HepG2 (cell line): ENCODE data around the gene PA2G4. TPM values are rescaled to one million over a fixed set of nuclear protein-coding genes. Genes with fewer than 3 reads are reported as not detected.

Experiments used
- ASH2L ChIP-seq: fragments of 300-600, 200-600 bp; sonication (generic); IDR thresholded peaks from 2 replicates; pipeline ENCODE4 v1.7.0; 2017; ENCODE audit warnings: low read depth, mild to moderate bottlenecking, moderate library complexity, mixed read lengths, low read length; ENCODE audit not compliant: insufficient read length
- ATF7-NPFF ChIP-seq: sonication (generic); formaldehyde crosslinking; IDR thresholded peaks from 2 replicates; pipeline ENCODE4 v1.8.1; 2023; ENCODE audit warnings: mild to moderate bottlenecking, low read depth, missing genetic modification reagents, moderate library complexity
- BRCA1 ChIP-seq: sonication (generic); formaldehyde crosslinking; IDR thresholded peaks from 2 replicates; pipeline ENCODE4 v1.4.0; 2020; ENCODE audit warnings: missing genetic modification reagents
- FOSL2 ChIP-seq: sonication (generic); formaldehyde crosslinking; IDR thresholded peaks from 2 replicates; pipeline ENCODE4 v1.4.0; 2020; ENCODE audit warnings: missing genetic modification reagents
- HOXA3 ChIP-seq: sonication (generic); formaldehyde crosslinking; IDR thresholded peaks from 2 replicates; pipeline ENCODE4 v1.5.0; 2020; ENCODE audit warnings: missing genetic modification reagents
- NFYC ChIP-seq: IDR thresholded peaks from 2 replicates; pipeline ENCODE4 v1.6.1; 2016; ENCODE audit warnings: missing genetic modification reagents, missing compliant biosample characterization
- NR2F2 ChIP-seq: IDR thresholded peaks from 2 replicates; pipeline ENCODE4 v1.6.1; 2012; ENCODE audit warnings: low read depth, inconsistent platforms, borderline replicate concordance
- POLR2A ChIP-seq, 2 experiments: IDR thresholded peaks; 2 replicates each; pipeline ENCODE4 v1.6.1; 2011; ENCODE audit warnings: low read depth in 2 of 2, low read length in 2 of 2, mild to moderate bottlenecking in 1 of 2, moderate library complexity in 1 of 2; ENCODE audit not compliant: insufficient read depth in 1 of 2
- RBFOX2 ChIP-seq: fragments of 200-400 bp; formaldehyde crosslinking; IDR thresholded peaks from 2 replicates; pipeline ENCODE4 v1.6.1; 2017; ENCODE audit warnings: low read depth, mild to moderate bottlenecking, low read length
- SALL2 ChIP-seq: sonication (generic); formaldehyde crosslinking; IDR thresholded peaks from 2 replicates; pipeline ENCODE4 v1.8.1; 2023; ENCODE audit warnings: mild to moderate bottlenecking, missing genetic modification reagents, inconsistent platforms
- SIN3A ChIP-seq: IDR thresholded peaks from 2 replicates; pipeline ENCODE4 v1.6.1; 2011; ENCODE audit warnings: low read depth, mild to moderate bottlenecking, control low read depth, low read length, borderline replicate concordance
- SMYD3 ChIP-seq: sonication (generic); formaldehyde crosslinking; IDR thresholded peaks from 2 replicates; pipeline ENCODE4 v1.8.1; 2023; ENCODE audit warnings: mild to moderate bottlenecking, missing genetic modification reagents
- SPEN ChIP-seq: sonication (generic); formaldehyde crosslinking; IDR thresholded peaks from 2 replicates; pipeline ENCODE4 v1.5.1; 2020; ENCODE audit warnings: low read depth, mild to moderate bottlenecking, missing genetic modification reagents
- SSRP1 ChIP-seq: IDR thresholded peaks from 2 replicates; pipeline ENCODE4 v1.6.1; 2016; ENCODE audit warnings: control low read depth
- SUZ12 ChIP-seq: fragments of 150-350 bp; IDR thresholded peaks from 2 replicates; pipeline ENCODE4 v1.6.1; 2014; ENCODE audit warnings: low read depth, low read length
- THAP11 ChIP-seq: IDR thresholded peaks from 2 replicates; pipeline ENCODE4 v1.6.1; 2016; ENCODE audit warnings: missing biosample characterization, missing genetic modification reagents
- U2AF1 ChIP-seq: fragments of 200-400 bp; formaldehyde crosslinking; optimal IDR thresholded peaks from 2 replicates; pipeline ENCODE3; 2017; ENCODE audit warnings: mild to moderate bottlenecking, low read depth, low read length
- YEATS4 ChIP-seq: sonication (generic); formaldehyde crosslinking; IDR thresholded peaks from 2 replicates; pipeline ENCODE4 v1.4.0; 2020; ENCODE audit warnings: missing genetic modification reagents, borderline replicate concordance
- ZMYM4 ChIP-seq: sonication (generic); formaldehyde crosslinking; IDR thresholded peaks from 2 replicates; pipeline ENCODE4 v1.8.1; 2023; ENCODE audit warnings: mild to moderate bottlenecking, missing genetic modification reagents
- ZNF235 ChIP-seq: sonication (generic); formaldehyde crosslinking; IDR thresholded peaks from 2 replicates; pipeline ENCODE4 v1.8.1; 2023; ENCODE audit warnings: mild to moderate bottlenecking, missing genetic modification reagents, borderline replicate concordance
- ZNF747 ChIP-seq: sonication (generic); formaldehyde crosslinking; IDR thresholded peaks from 2 replicates; pipeline ENCODE4 v1.8.1; 2023; ENCODE audit warnings: missing genetic modification reagents, mild to moderate bottlenecking, borderline replicate concordance
- polyA plus RNA-seq, 8 experiments: library from polyadenylated mRNA; depleted of rRNA in 3 of 8; stranded (reverse) in 7 of 8; unstranded in 1 of 8; fragments of >200 nt; fragmentation: Illumina TruSeq in 4 of 8; extraction: Trizol in 4 of 8; gene quantifications; 2 replicates each; pipeline versions ENCODE4 v1.2.1 to v1.2.3, GENCODE V29; 2011 to 2016; ENCODE audit warnings: low read depth in 4 of 8, missing spikeins in 1 of 8, mixed read lengths in 1 of 8; ENCODE audit not compliant: insufficient read depth in 1 of 8
- total RNA-seq, 5 experiments: library from RNA; depleted of rRNA; stranded (reverse); fragments of >200 nt; fragmentation: Illumina TruSeq; extraction: Trizol; gene quantifications; 2 replicates each; pipeline ENCODE4 v1.2.3, GENCODE V29; 2016; ENCODE audit warnings: low read depth in 1 of 5
- TF ChIP-seq, protein P1 (sequence below): IDR thresholded peaks from 2 replicates; pipeline ENCODE4 v1.6.1; 2016; ENCODE audit warnings: missing genetic modification reagents, missing compliant biosample characterization
- TF ChIP-seq, protein P2 (sequence below): sonication (generic); formaldehyde crosslinking; IDR thresholded peaks from 2 replicates; pipeline ENCODE4 v1.8.1; 2022; ENCODE audit warnings: low read depth, mild to moderate bottlenecking, missing genetic modification reagents
- TF ChIP-seq, protein P3 (sequence below): sonication (generic); formaldehyde crosslinking; IDR thresholded peaks from 2 replicates; pipeline ENCODE4 v1.5.1; 2020; ENCODE audit warnings: mild to moderate bottlenecking, missing genetic modification reagents, moderate library complexity
- TF ChIP-seq, protein P4 (sequence below), 2 experiments: fragments of 450-650 bp in 1 of 2; sonication (generic) in 1 of 2; formaldehyde crosslinking; IDR thresholded peaks; 2 replicates each; pipeline versions ENCODE4 v1.5.0 to v1.8.0; 2020 to 2022; ENCODE audit warnings: mild to moderate bottlenecking in 1 of 2, missing genetic modification reagents in 1 of 2

PA2G4 gene
- total and polyA plus RNA-seq, 2 of the 13 experiments (the other 11 are each of a cell fraction or from before 2014, with no cell fraction given), result 147 to 240 TPM

DNA sequence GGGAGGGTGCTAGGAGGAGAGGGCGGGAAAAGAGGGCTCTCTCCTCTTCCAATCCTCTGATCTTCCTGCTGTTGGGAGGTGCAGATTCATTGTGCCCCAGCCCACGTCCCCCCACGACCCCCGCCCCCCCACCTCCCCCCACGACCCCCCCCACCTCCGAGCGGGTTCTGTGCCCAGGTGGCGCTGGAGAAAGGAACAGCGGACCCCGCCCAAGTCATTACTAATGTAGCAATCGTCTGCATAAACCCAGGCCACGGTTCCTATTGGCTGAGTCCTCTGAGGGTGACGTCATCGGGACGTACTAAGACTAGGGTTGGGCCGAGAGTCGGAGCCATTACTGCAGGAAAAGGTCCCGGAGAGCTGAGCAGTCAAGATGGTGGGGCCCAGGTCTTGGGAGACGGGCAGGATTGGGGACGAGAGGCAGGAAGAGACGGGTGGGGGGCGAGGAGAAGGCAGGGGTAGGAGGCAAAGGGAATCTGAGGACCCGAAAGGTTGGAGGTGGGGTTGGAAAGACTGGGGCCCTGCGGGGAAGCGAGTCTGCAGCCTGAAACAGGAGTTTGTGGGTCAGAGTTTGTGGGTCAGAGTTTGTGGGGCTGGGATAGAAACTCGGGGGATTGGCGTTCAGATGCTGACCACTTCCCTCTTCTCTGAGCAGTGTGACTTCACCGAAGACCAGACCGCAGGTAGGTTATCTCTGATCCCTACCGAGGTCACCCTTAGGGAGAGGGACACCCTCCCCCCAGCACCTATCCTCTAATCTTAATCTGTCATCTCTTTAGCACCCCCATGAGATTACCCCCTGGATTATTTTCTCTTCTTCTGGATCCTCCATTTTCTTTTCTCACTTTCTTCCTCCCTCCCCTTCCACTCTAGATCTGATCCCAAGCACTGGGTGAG is 53.9 kb downstream of the PA2G4 start, which contains the start of gene MYL6 (continued):
- TF ChIP-seq, protein P1, sequence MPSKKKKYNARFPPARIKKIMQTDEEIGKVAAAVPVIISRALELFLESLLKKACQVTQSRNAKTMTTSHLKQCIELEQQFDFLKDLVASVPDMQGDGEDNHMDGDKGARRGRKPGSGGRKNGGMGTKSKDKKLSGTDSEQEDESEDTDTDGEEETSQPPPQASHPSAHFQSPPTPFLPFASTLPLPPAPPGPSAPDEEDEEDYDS (CRISPR knock-in tag), result peak; percentile 100
- TF ChIP-seq, protein P2, sequence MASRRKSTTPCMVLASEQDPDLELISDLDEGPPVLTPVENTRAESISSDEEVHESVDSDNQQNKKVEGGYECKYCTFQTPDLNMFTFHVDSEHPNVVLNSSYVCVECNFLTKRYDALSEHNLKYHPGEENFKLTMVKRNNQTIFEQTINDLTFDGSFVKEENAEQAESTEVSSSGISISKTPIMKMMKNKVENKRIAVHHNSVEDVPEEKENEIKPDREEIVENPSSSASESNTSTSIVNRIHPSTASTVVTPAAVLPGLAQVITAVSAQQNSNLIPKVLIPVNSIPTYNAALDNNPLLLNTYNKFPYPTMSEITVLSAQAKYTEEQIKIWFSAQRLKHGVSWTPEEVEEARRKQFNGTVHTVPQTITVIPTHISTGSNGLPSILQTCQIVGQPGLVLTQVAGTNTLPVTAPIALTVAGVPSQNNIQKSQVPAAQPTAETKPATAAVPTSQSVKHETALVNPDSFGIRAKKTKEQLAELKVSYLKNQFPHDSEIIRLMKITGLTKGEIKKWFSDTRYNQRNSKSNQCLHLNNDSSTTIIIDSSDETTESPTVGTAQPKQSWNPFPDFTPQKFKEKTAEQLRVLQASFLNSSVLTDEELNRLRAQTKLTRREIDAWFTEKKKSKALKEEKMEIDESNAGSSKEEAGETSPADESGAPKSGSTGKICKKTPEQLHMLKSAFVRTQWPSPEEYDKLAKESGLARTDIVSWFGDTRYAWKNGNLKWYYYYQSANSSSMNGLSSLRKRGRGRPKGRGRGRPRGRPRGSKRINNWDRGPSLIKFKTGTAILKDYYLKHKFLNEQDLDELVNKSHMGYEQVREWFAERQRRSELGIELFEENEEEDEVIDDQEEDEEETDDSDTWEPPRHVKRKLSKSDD (CRISPR knock-in tag), result peak; percentile 88
- TF ChIP-seq SUZ12 (no peak), SSRP1 (no peak), FOSL2 (CRISPR knock-in tag) (peak; percentile 72), ZNF747 (0 out of 2 replicates have a peak, but pooled peaks have one; percentile 55), NR2F2 (peak; percentile 8; the same call in 1 of the 2 replicates), ATF7-NPFF (CRISPR knock-in tag) (no peak), THAP11 (0 out of 2 replicates have a peak, but pooled peaks have one; percentile 53), U2AF1 (peak; percentile 6), YEATS4 (CRISPR knock-in tag) (peak; percentile 40), POLR2A (IDR thresholded peaks at IDR 0.05; ENCODE audit: insufficient read depth in 1 of 2, low read depth in 2 of 2, low read length in 2 of 2) (peak; percentile 98 to 99), NFYC (CRISPR knock-in tag) (peak; percentile 74), RBFOX2 (peak; percentile 60), SALL2 (no peak), SPEN (0 out of 2 replicates have a peak, but pooled peaks have one; percentile 19), ASH2L (peak; percentile 68), BRCA1 (CRISPR knock-in tag) (peak; percentile 76; the same call in 1 of the 2 replicates), ZMYM4 (CRISPR knock-in tag) (peak; percentile 36; the same call in 1 of the 2 replicates), HOXA3 (CRISPR knock-in tag) (peak; percentile 59), SMYD3 (CRISPR knock-in tag) (no peak), SIN3A (peak; percentile 56; the same call in 1 of the 2 replicates), ZNF235 (CRISPR knock-in tag) (peak; percentile 64; the same call in 1 of the 2 replicates)
- TF ChIP-seq, protein P3, sequence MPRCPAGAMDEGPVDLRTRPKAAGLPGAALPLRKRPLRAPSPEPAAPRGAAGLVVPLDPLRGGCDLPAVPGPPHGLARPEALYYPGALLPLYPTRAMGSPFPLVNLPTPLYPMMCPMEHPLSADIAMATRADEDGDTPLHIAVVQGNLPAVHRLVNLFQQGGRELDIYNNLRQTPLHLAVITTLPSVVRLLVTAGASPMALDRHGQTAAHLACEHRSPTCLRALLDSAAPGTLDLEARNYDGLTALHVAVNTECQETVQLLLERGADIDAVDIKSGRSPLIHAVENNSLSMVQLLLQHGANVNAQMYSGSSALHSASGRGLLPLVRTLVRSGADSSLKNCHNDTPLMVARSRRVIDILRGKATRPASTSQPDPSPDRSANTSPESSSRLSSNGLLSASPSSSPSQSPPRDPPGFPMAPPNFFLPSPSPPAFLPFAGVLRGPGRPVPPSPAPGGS (CRISPR knock-in tag), result peak; percentile 73; the same call in 1 of the 2 replicates
- TF ChIP-seq, protein P4, sequence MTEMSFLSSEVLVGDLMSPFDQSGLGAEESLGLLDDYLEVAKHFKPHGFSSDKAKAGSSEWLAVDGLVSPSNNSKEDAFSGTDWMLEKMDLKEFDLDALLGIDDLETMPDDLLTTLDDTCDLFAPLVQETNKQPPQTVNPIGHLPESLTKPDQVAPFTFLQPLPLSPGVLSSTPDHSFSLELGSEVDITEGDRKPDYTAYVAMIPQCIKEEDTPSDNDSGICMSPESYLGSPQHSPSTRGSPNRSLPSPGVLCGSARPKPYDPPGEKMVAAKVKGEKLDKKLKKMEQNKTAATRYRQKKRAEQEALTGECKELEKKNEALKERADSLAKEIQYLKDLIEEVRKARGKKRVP (CRISPR knock-in tag; IDR thresholded peaks at IDR 0.05), result peak in 1 of 2 experiments; percentile 35; a peak in 1 of 4 replicates
